ENCODE data around the gene NHSL2.

GRCh38 chrX:72117636-72118210, 207.1 kb downstream of the NHSL2 start:
- TF ChIP-seq EZH2phosphoT487 (IDR thresholded peaks at IDR 0.05) (no peak), EZH2 (IDR thresholded peaks at IDR 0.05) (no peak)
